Measurements from ENCODE around the gene ELOVL2.
"Not testable (repeated sequence)": the region's sequence is repeated elsewhere in the genome, so short reads cannot be mapped to it uniquely, and the experiment has no call there.

The ELOVL2 gene

GRCh38 chr6:10993896-10994295, 50.2 kb downstream of the ELOVL2 start:
- no peak for DNase-seq
- no peak for TF ChIP-seq CTCF (IDR thresholded peaks at IDR 0.05)

GRCh38 chr6:10991115-10991514, 53.0 kb downstream of the ELOVL2 start:
- Histone ChIP-seq H3K4me1 (no peaks in the 10 kb centered on the region), H3K27ac (no peak overlapping the region), H3K27me3 (no peaks in the 10 kb centered on the region), H3K36me3 (no peaks in the 10 kb centered on the region), H3K9me3 (no peaks in the 10 kb centered on the region), H3K4me3 (no peak overlapping the region)
- no peak for TF ChIP-seq CTCF (IDR thresholded peaks at IDR 0.05)
- no peak for DNase-seq
- intact Hi-C loops (cut with DNase I; ENCODE audit: low total_unique reads) = no loop called here

More at GRCh38 chr6:10993896-10994295, 50.2 kb downstream of the ELOVL2 start:
- intact Hi-C loops (cut with DNase I; ENCODE audit: low total_unique reads) = no loop called here
- Histone ChIP-seq H3K36me3 (no peaks in the 10 kb centered on the region), H3K4me3 (no peak overlapping the region), H3K27ac (no peak overlapping the region), H3K9me3 (no peaks in the 10 kb centered on the region), H3K27me3 (no peaks in the 10 kb centered on the region), H3K4me1 (no peaks in the 10 kb centered on the region)

- no peaks in the 10 kb centered on the region for H3K9me3 ChIP-seq
- intact Hi-C loops (cut with DNase I; ENCODE audit: low total_unique reads) = no loop called here
- no peak overlapping the region for H3K4me3 ChIP-seq
- H3K36me3 ChIP-seq = no peaks in the 10 kb centered on the region
- no peak for DNase-seq
- H3K27ac ChIP-seq = no peak overlapping the region
- no peaks in the 10 kb centered on the region for H3K4me1 ChIP-seq
- no peak for TF ChIP-seq CTCF (IDR thresholded peaks at IDR 0.05)
- H3K27me3 ChIP-seq = no peaks in the 10 kb centered on the region
These were observed 54.5 kb downstream of the ELOVL2 start for GRCh38 chr6:10989587-10989986.

- intact Hi-C loops (cut with DNase I; ENCODE audit: low total_unique reads); DNase-seq: not testable (repeated sequence)
These were observed 59.1 kb downstream of the ELOVL2 start for GRCh38 chr6:10984959-10985358.

GRCh38 chr6:10981409-10981808, 62.7 kb downstream of the ELOVL2 start:
- Histone ChIP-seq H3K9me3 (no peaks in the 10 kb centered on the region), H3K27me3 (no peaks in the 10 kb centered on the region), H3K4me3 (no peak overlapping the region), H3K36me3 (no peaks in the 10 kb centered on the region), H3K4me1 (no peaks in the 10 kb centered on the region), H3K27ac (no peak overlapping the region)
- TF ChIP-seq CTCF (IDR thresholded peaks at IDR 0.05) = no peak
- no peak for DNase-seq
- intact Hi-C loops (cut with DNase I; ENCODE audit: low total_unique reads) = no loop called here

More at GRCh38 chr6:10984959-10985358, 59.1 kb downstream of the ELOVL2 start:
- not testable (repeated sequence) for H3K27ac ChIP-seq, H3K4me1 ChIP-seq, H3K4me3 ChIP-seq, H3K9me3 ChIP-seq, H3K27me3 ChIP-seq, H3K36me3 ChIP-seq

GRCh38 chr6:10979603-10980002, 64.5 kb downstream of the ELOVL2 start:
- Histone ChIP-seq H3K4me1 (no peaks in the 10 kb centered on the region), H3K36me3 (no peaks in the 10 kb centered on the region), H3K9me3 (no peaks in the 10 kb centered on the region), H3K27me3 (no peaks in the 10 kb centered on the region), H3K27ac (no peak overlapping the region), H3K4me3 (no peak overlapping the region)
- no peak for DNase-seq
- TF ChIP-seq CTCF (IDR thresholded peaks at IDR 0.05) = no peak
- intact Hi-C loops (cut with DNase I; ENCODE audit: low total_unique reads) = no loop called here

Data from tibial artery (tissue), 4 donors.